HL-60 (cell line): ENCODE results near the gene PNO1.

Experiments
- GABPA ChIP-seq: IDR thresholded peaks from 2 replicates; pipeline ENCODE4 v1.6.1; 2012; ENCODE audit warnings: low read depth
- POLR2AphosphoS5 ChIP-seq: IDR thresholded peaks from 2 replicates; pipeline ENCODE4 v1.6.1; 2012; ENCODE audit warnings: low read depth
- TF ChIP-seq, protein P1 (sequence below): IDR thresholded peaks from 2 replicates; pipeline ENCODE4 v1.6.1; 2012; ENCODE audit warnings: low read depth; ENCODE audit not compliant: insufficient replicate concordance
- TF ChIP-seq, protein P2 (sequence below): IDR thresholded peaks from one replicate; pipeline ENCODE4 v1.5.1; 2011; ENCODE audit warnings: low read length, control low read depth, inconsistent platforms; ENCODE audit not compliant: insufficient read depth

DNA sequence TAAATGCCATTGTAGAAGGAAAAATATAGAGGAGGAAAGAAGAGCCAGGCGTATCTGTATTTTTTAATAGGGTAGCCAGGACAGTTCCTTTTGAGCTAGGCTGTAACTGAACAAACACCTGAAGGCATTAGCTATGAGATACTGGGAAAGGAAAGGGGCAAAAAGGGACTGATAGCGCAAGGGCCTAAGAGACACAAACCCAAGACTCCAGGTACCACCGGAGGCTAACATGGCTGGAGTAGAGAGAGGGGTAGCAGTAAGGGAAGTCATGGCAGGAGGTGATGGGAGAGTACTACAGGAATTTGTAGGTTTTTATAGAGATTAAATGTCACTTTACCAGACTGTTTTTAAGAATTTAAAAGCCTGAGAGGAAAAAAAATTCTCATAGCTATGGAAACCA, 20.7 kb downstream of the PNO1 start:
- TF ChIP-seq, protein P1, sequence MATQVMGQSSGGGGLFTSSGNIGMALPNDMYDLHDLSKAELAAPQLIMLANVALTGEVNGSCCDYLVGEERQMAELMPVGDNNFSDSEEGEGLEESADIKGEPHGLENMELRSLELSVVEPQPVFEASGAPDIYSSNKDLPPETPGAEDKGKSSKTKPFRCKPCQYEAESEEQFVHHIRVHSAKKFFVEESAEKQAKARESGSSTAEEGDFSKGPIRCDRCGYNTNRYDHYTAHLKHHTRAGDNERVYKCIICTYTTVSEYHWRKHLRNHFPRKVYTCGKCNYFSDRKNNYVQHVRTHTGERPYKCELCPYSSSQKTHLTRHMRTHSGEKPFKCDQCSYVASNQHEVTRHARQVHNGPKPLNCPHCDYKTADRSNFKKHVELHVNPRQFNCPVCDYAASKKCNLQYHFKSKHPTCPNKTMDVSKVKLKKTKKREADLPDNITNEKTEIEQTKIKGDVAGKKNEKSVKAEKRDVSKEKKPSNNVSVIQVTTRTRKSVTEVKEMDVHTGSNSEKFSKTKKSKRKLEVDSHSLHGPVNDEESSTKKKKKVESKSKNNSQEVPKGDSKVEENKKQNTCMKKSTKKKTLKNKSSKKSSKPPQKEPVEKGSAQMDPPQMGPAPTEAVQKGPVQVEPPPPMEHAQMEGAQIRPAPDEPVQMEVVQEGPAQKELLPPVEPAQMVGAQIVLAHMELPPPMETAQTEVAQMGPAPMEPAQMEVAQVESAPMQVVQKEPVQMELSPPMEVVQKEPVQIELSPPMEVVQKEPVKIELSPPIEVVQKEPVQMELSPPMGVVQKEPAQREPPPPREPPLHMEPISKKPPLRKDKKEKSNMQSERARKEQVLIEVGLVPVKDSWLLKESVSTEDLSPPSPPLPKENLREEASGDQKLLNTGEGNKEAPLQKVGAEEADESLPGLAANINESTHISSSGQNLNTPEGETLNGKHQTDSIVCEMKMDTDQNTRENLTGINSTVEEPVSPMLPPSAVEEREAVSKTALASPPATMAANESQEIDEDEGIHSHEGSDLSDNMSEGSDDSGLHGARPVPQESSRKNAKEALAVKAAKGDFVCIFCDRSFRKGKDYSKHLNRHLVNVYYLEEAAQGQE: no peak
- TF ChIP-seq, protein P2, sequence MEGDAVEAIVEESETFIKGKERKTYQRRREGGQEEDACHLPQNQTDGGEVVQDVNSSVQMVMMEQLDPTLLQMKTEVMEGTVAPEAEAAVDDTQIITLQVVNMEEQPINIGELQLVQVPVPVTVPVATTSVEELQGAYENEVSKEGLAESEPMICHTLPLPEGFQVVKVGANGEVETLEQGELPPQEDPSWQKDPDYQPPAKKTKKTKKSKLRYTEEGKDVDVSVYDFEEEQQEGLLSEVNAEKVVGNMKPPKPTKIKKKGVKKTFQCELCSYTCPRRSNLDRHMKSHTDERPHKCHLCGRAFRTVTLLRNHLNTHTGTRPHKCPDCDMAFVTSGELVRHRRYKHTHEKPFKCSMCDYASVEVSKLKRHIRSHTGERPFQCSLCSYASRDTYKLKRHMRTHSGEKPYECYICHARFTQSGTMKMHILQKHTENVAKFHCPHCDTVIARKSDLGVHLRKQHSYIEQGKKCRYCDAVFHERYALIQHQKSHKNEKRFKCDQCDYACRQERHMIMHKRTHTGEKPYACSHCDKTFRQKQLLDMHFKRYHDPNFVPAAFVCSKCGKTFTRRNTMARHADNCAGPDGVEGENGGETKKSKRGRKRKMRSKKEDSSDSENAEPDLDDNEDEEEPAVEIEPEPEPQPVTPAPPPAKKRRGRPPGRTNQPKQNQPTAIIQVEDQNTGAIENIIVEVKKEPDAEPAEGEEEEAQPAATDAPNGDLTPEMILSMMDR: no peak
- TF ChIP-seq POLR2AphosphoS5: no peak
- TF ChIP-seq GABPA: no peak
